H1 (cell line): ENCODE data around the gene RAB25. TPM values are rescaled to one million over a fixed set of nuclear protein-coding genes. Genes with fewer than 3 reads are reported as not detected.

Source experiments
- CTCF ChIA-PET: fragments of 300-600 bp; sonication (Branson Sonifier 250); formaldehyde crosslinking; loops from one replicate; lab custom pipeline; 2021; ENCODE audit not compliant: partially characterized antibody; lab: Charles Lee
- POLR2A ChIA-PET: fragments of 300-600 bp; sonication (Branson Sonifier 250); formaldehyde crosslinking; loops from one replicate; lab custom pipeline; 2021; ENCODE audit warnings: inconsistent platforms; ENCODE audit not compliant: partially characterized antibody; lab: Charles Lee
- DNase-seq, 2 experiments: peaks; one replicate each; pipeline versions ENCODE4 v3.0.0 to v3.0.0-alpha.2; 2010 to 2022; ENCODE audit warnings: low spot score in 2 of 2, low read depth in 1 of 2, mixed read lengths in 1 of 2
- FAIRE-seq: peaks from 2 replicates; lab custom pipeline; 2011; peaks lifted over from hg19 to GRCh38; lab: Jason Lieb, UNC
- H2AFZ ChIP-seq: 2 replicates; pipeline ENCODE4 v1.8.1; 2012; ENCODE audit warnings: low read length, inconsistent platforms
- H2AK5ac ChIP-seq: 2 replicates; pipeline ENCODE4 v1.6.1; 2013; ENCODE audit warnings: low read depth, low read length
- H2BK120ac ChIP-seq: replicated peaks from 2 replicates; pipeline ENCODE3; 2013; ENCODE audit warnings: low read depth, low read length, inconsistent platforms
- H2BK12ac ChIP-seq: 2 replicates; pipeline ENCODE4 v1.6.1; 2013; ENCODE audit warnings: low read depth, low read length
- H2BK15ac ChIP-seq: 2 replicates; pipeline ENCODE4 v1.6.1; 2013; ENCODE audit warnings: low read length
- H2BK20ac ChIP-seq: 2 replicates; pipeline ENCODE4 v1.6.1; 2013; ENCODE audit warnings: low read length
- H2BK5ac ChIP-seq: 2 replicates; pipeline ENCODE4 v1.6.1; 2013; ENCODE audit warnings: low read depth, low read length
- H3K14ac ChIP-seq: 2 replicates; pipeline ENCODE4 v1.6.1; 2013; ENCODE audit warnings: inconsistent platforms; ENCODE audit not compliant: insufficient read length
- H3K18ac ChIP-seq: 2 replicates; pipeline ENCODE4 v1.6.1; 2013; ENCODE audit warnings: low read length; ENCODE audit errors: extremely low read depth
- H3K23ac ChIP-seq: 2 replicates; pipeline ENCODE4 v1.6.1; 2013; ENCODE audit warnings: inconsistent platforms; ENCODE audit not compliant: insufficient read length
- H3K23me2 ChIP-seq: 2 replicates; pipeline ENCODE4 v1.6.1; 2013; ENCODE audit warnings: low read depth, low read length
- H3K27ac ChIP-seq: 2 replicates; pipeline ENCODE4 v1.6.1; 2011; ENCODE audit warnings: low read depth, low read length, inconsistent platforms
- H3K27me3 ChIP-seq, 4 experiments: replicated peaks in 1 of 4; 1 replicate in 1 of 4; 2 replicates in 3 of 4; pipeline versions ENCODE4 v1.6.1 to v1.8.1; 2011 to 2013; ENCODE audit warnings: low read length in 3 of 4, mild to moderate bottlenecking in 3 of 4, inconsistent platforms in 2 of 4, mixed read lengths in 2 of 4, moderate library complexity in 1 of 4; ENCODE audit not compliant: control insufficient read depth in 3 of 4, insufficient read depth in 3 of 4; ENCODE audit errors: extremely low read depth in 1 of 4
- H3K36me3 ChIP-seq, 4 experiments: 2 replicates each; pipeline versions ENCODE4 v1.6.1 to v1.8.1; 2011 to 2013; ENCODE audit warnings: mild to moderate bottlenecking in 4 of 4, low read length in 3 of 4, moderate library complexity in 2 of 4, control low read depth in 1 of 4, inconsistent platforms in 1 of 4; ENCODE audit not compliant: insufficient read depth in 4 of 4, control insufficient read depth in 2 of 4
- H3K4ac ChIP-seq: replicated peaks from 2 replicates; pipeline ENCODE3; 2013; ENCODE audit warnings: low read length, low read depth, mixed read lengths, inconsistent platforms; ENCODE audit not compliant: insufficient read length
- H3K4me1 ChIP-seq, 4 experiments: replicated peaks in 1 of 4; 1 replicate in 1 of 4; 2 replicates in 3 of 4; pipeline versions ENCODE4 v1.6.1 to v1.8.1; 2011 to 2013; ENCODE audit warnings: low read length in 3 of 4, inconsistent platforms in 2 of 4, mixed read lengths in 1 of 4; ENCODE audit not compliant: insufficient read depth in 4 of 4, control insufficient read depth in 3 of 4
- H3K4me2 ChIP-seq, 2 experiments: 2 replicates each; pipeline versions ENCODE4 v1.6.1 to v1.8.1; 2011 to 2013; ENCODE audit warnings: low read depth in 2 of 2, low read length in 2 of 2, control low read depth in 1 of 2, inconsistent platforms in 1 of 2, mild to moderate bottlenecking in 1 of 2; ENCODE audit not compliant: insufficient read depth in 1 of 2
- H3K4me3 ChIP-seq, 4 experiments: fragments of 200-600, 300-600 bp in 1 of 4; sonication (generic), shearing (Covaris generic), sonication (Bioruptor Twin) in 1 of 4; 2 replicates each; pipeline versions ENCODE4 v1.5.1 to v1.8.1; 2011 to 2016; ENCODE audit warnings: low read length in 4 of 4, low read depth in 3 of 4, control low read depth in 2 of 4, inconsistent platforms in 2 of 4, mild to moderate bottlenecking in 2 of 4, mixed read lengths in 1 of 4, moderate library complexity in 1 of 4; ENCODE audit not compliant: insufficient read depth in 2 of 4; ENCODE audit errors: extremely low read depth in 1 of 4
- H3K56ac ChIP-seq: replicated peaks from 2 replicates; pipeline ENCODE3; 2013; ENCODE audit warnings: low read depth, mild to moderate bottlenecking, mixed read lengths, low read length, inconsistent platforms; ENCODE audit not compliant: insufficient read length
- H3K79me1 ChIP-seq: 2 replicates; pipeline ENCODE4 v1.6.1; 2013; ENCODE audit warnings: low read depth, low read length, control low read depth
- H3K79me2 ChIP-seq, 2 experiments: 2 replicates each; pipeline versions ENCODE4 v1.6.1 to v1.8.1; 2012 to 2013; ENCODE audit warnings: low read length in 2 of 2, mild to moderate bottlenecking in 2 of 2, inconsistent platforms in 1 of 2; ENCODE audit not compliant: insufficient read depth in 2 of 2, control insufficient read depth in 1 of 2
- H3K9ac ChIP-seq, 4 experiments: replicated peaks in 1 of 4; 1 replicate in 1 of 4; 2 replicates in 3 of 4; pipeline versions ENCODE4 v1.6.1 to v1.8.1; 2011 to 2013; ENCODE audit warnings: low read depth in 3 of 4, low read length in 3 of 4, control low read depth in 2 of 4, mild to moderate bottlenecking in 2 of 4, moderate library complexity in 2 of 4, inconsistent platforms in 1 of 4; ENCODE audit errors: extremely low read depth in 1 of 4
- H3K9me3 ChIP-seq, 2 experiments: 2 replicates each; pipeline versions ENCODE4 v1.6.1 to v1.8.1; 2012 to 2013; ENCODE audit warnings: mild to moderate bottlenecking in 2 of 2, moderate library complexity in 2 of 2, control low read depth in 1 of 2, inconsistent platforms in 1 of 2, low read depth in 1 of 2, low read length in 1 of 2, mixed read lengths in 1 of 2; ENCODE audit not compliant: insufficient read depth in 2 of 2
- H4K20me1 ChIP-seq, 2 experiments: replicated peaks in 1 of 2; 2 replicates each; pipeline versions ENCODE3 to v1.8.1; 2011 to 2013; ENCODE audit warnings: inconsistent platforms in 2 of 2, low read length in 2 of 2, mild to moderate bottlenecking in 1 of 2; ENCODE audit not compliant: insufficient read depth in 2 of 2, control insufficient read depth in 1 of 2
- H4K5ac ChIP-seq: 2 replicates; pipeline ENCODE4 v1.6.1; 2013; ENCODE audit warnings: low read length, low read depth, mixed read lengths, inconsistent platforms; ENCODE audit not compliant: insufficient read length
- H4K8ac ChIP-seq: 2 replicates; pipeline ENCODE4 v1.8.0; 2013; ENCODE audit warnings: mild to moderate bottlenecking, moderate library complexity, low read length, inconsistent platforms; ENCODE audit not compliant: insufficient read depth; ENCODE audit errors: extremely low read depth
- H4K91ac ChIP-seq: replicated peaks from 2 replicates; pipeline ENCODE3; 2013; ENCODE audit warnings: low read length, mixed read lengths, inconsistent platforms; ENCODE audit not compliant: insufficient read length
- RAD21 ChIP-seq, 2 experiments: IDR thresholded peaks in 1 of 2; conservative IDR thresholded peaks in 1 of 2; 2 replicates each; pipeline ENCODE4 v1.6.1; 2011; ENCODE audit warnings: low read depth in 2 of 2, low read length in 2 of 2, improper control_type of control experiment in 1 of 2, inconsistent platforms in 1 of 2, mild to moderate bottlenecking in 1 of 2, moderate library complexity in 1 of 2
- WGBS, 2 experiments: shearing (Covaris generic) in 1 of 2; methylation state at CpG; one replicate each; pipeline versions ENCODE4 v1.1.6 to v1.1.7; 2013 to 2015; ENCODE audit warnings: low lambda C conversion rate in 2 of 2, mixed read lengths in 2 of 2, inconsistent platforms in 1 of 2, low coverage in 1 of 2, missing lambda C conversion rate in 1 of 2; ENCODE audit not compliant: insufficient replicate concordance in 2 of 2, insufficient coverage in 1 of 2, insufficient read length in 1 of 2; ENCODE audit errors: extremely low coverage in 1 of 2, missing lambda C conversion rate in 1 of 2; 5-methylcytosine and 5-hydroxymethylcytosine counted together
- polyA plus RNA-seq, 7 experiments: library from polyadenylated mRNA; depleted of rRNA in 3 of 7; stranded (reverse) in 5 of 7; unstranded in 2 of 7; fragments of >200 nt in 5 of 7; fragments of 200-250 nt in 2 of 7; gene quantifications; 1 replicate in 5 of 7; 2 replicates in 1 of 7; 4 replicates in 1 of 7; pipeline versions ENCODE4 v1.2.1 to v1.2.3, GENCODE V29; 2011 to 2013; ENCODE audit warnings: missing spikeins in 2 of 7, mixed read lengths in 2 of 7
- total RNA-seq: library from RNA; stranded (reverse); fragmentation: NEBNext Ultra II Directional; extraction: Animal tissue kit (Norgen Biotek cat#: 25700); gene quantifications from 2 replicates; pipeline ENCODE4 v1.2.1, GENCODE V29; 2021

Gene RAB25
- total and polyA plus RNA-seq, 2 of the 8 experiments (the other 6 are each of a cell fraction or from before 2014, with no cell fraction given), result 34.8 to 98.2 TPM

DNA sequence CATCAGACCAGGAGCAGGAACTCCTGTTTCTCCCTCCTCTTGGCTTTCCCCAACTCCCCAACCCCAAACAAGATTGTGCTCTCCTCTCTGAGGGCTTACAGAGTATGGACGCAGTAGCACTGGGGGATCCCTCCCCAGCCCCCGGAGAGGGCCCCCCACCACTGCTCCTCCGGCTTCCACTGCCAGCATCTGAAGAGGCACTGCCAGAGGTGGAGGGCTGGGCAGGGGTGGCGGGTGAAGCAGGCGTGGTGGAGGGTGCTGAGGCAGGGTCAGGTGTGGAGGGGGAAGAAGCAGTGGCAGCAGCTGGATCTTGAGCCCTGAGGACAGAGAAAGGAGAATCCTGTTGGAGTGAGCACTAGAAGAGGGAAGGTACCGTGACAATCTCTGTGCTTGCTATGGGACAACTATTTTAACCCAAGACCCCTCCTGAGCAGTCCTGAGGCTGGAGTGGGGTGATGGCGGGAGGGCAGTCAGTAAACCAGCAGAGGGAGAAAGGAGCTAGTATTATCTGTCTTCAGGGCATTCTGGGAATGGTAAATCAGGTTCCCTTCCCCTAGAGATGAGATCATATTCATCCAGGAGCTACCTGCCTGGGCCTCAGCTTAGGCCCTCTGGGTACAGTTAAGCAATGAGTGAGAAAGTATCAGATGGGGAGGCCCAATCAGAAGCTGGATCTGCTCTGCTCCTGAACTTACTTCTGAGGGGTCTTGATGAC lies 9.8 kb upstream of the RAB25 start:
- Histone ChIP-seq H3K23me2 (peaks cover 10% of the 10 kb centered on the region), H3K79me2 (peaks cover 0 to 26% of the 10 kb centered on the region in 2 experiments; a peak in 3 of 4 replicates), H3K4me2 (no peak overlapping the region), H4K5ac (no peak overlapping the region), H4K91ac (no peak overlapping the region), H3K4me3 (no peak overlapping the region), H3K9ac (no peak overlapping the region), H3K27me3 (no peaks in the 10 kb centered on the region), H3K23ac (no peak overlapping the region), H3K36me3 (peaks cover 12 to 25% (median 22%) of the 10 kb centered on the region in 4 experiments; a peak in 7 of 8 replicates), H4K20me1 (peaks cover 0 to 2% of the 10 kb centered on the region in 2 experiments), H3K4me1 (peaks cover 0 to 4% (median 0%) of the 10 kb centered on the region in 4 experiments; a peak in 1 of 7 replicates), H2BK5ac (no peak overlapping the region), H2AK5ac (no peak overlapping the region), H3K79me1 (peaks cover 3% of the 10 kb centered on the region), H3K14ac (no peak overlapping the region), H3K9me3 (no peaks in the 10 kb centered on the region), H2BK120ac (no peak overlapping the region), H3K56ac (no peak overlapping the region), H2AFZ (no peak overlapping the region), H2BK15ac (no peak overlapping the region), H3K27ac (no peak overlapping the region), H3K4ac (no peak overlapping the region), H2BK12ac (no peak overlapping the region), H2BK20ac (no peak overlapping the region), H4K8ac (no peak overlapping the region), H3K18ac (no peak overlapping the region)
- CTCF ChIA-PET, result interaction anchor here (0.5 to 12.9 kb wide), 18 partner anchors 16 to 146 kb away, joined by 3 to 139 read pairs (median 4); no protein-coding TSS in a partner anchor
- 87% methylated on average over 4 of the region's 7 CpGs; no CpG with 5 or more reads in 1 of the 2 experiments for WGBS, 2 experiments
- POLR2A ChIA-PET, result interaction anchor here (0.9 to 3.7 kb wide), 5 partner anchors 10 to 75 kb away, joined by 3 to 37 read pairs (median 4); partner anchors contain the start of gene RAB25
- FAIRE-seq, result no peak
- DNase-seq, result no peak
- peak in 1 of 2 experiments; percentile 9; a peak in 1 of 4 replicates for TF ChIP-seq RAD21 (IDR thresholded peaks at IDR 0.05 in 1 of 2, conservative IDR thresholded peaks at IDR 0.05 in 1 of 2; ENCODE audit: low read depth in 2 of 2, low read length in 2 of 2)
